Hepatocyte (in vitro differentiated cells): Measurements from ENCODE around the gene PLXNA2.

Source experiments
- EZH2 ChIP-seq: fragments of 200-600 bp; sonication (generic); IDR thresholded peaks from 2 replicates; pipeline ENCODE4 v1.6.1; 2016; ENCODE audit warnings: antibody characterized with exemption, mild to moderate bottlenecking, borderline replicate concordance
- EZH2phosphoT487 ChIP-seq: fragments of 200-600 bp; sonication (generic); IDR thresholded peaks from one replicate; pipeline ENCODE4 v1.6.1; 2018; ENCODE audit warnings: antibody characterized with exemption, mild to moderate bottlenecking, low read depth, moderate library complexity; ENCODE audit not compliant: unreplicated experiment, severe bottlenecking
- TF ChIP-seq, protein P1 (sequence below): fragments of 200-600 bp; sonication (generic); IDR thresholded peaks from 2 replicates; pipeline ENCODE4 v1.5.1; 2016; ENCODE audit warnings: antibody characterized with exemption, mild to moderate bottlenecking; ENCODE audit not compliant: poor library complexity

- TF ChIP-seq, protein P1, sequence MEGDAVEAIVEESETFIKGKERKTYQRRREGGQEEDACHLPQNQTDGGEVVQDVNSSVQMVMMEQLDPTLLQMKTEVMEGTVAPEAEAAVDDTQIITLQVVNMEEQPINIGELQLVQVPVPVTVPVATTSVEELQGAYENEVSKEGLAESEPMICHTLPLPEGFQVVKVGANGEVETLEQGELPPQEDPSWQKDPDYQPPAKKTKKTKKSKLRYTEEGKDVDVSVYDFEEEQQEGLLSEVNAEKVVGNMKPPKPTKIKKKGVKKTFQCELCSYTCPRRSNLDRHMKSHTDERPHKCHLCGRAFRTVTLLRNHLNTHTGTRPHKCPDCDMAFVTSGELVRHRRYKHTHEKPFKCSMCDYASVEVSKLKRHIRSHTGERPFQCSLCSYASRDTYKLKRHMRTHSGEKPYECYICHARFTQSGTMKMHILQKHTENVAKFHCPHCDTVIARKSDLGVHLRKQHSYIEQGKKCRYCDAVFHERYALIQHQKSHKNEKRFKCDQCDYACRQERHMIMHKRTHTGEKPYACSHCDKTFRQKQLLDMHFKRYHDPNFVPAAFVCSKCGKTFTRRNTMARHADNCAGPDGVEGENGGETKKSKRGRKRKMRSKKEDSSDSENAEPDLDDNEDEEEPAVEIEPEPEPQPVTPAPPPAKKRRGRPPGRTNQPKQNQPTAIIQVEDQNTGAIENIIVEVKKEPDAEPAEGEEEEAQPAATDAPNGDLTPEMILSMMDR = no peak
- no peak for TF ChIP-seq EZH2phosphoT487
- no peak for TF ChIP-seq EZH2
These were observed 38.0 kb downstream of the PLXNA2 start for GRCh38 chr1:208206092-208206698.
